Keratinocyte (primary cell): ENCODE data around the gene TPBGL. TPM values are rescaled to one million over a fixed set of nuclear protein-coding genes. Genes with fewer than 3 reads are reported as not detected.

ENCODE experiments used
- DNase-seq: peaks from one replicate; pipeline ENCODE4 v3.0.0-alpha.2; 2011; ENCODE audit warnings: low read depth, missing footprints, low spot score
- FAIRE-seq: peaks from 2 replicates; lab custom pipeline; 2011; peaks lifted over from hg19 to GRCh38; lab: Jason Lieb, UNC
- H2AFZ ChIP-seq: 2 replicates; pipeline ENCODE4 v1.6.0; 2012; ENCODE audit warnings: low read length, control low read depth, inconsistent platforms; ENCODE audit not compliant: control insufficient read depth
- H3K27ac ChIP-seq: 2 replicates; pipeline ENCODE4 v1.5.1; 2011; ENCODE audit warnings: low read length; ENCODE audit not compliant: control insufficient read depth, insufficient read depth
- H3K27me3 ChIP-seq: 3 replicates; pipeline ENCODE4 v1.6.0; 2011; ENCODE audit warnings: low read length; ENCODE audit not compliant: control insufficient read depth, insufficient read depth; ENCODE audit errors: extremely low read depth
- H3K36me3 ChIP-seq, 2 experiments: 2 replicates in 1 of 2; 3 replicates in 1 of 2; pipeline ENCODE4 v1.5.1; 2011; ENCODE audit warnings: low read length in 2 of 2, mild to moderate bottlenecking in 1 of 2; ENCODE audit not compliant: control insufficient read depth in 2 of 2, insufficient read depth in 2 of 2; ENCODE audit errors: extremely low read depth in 1 of 2
- H3K4me1 ChIP-seq: 3 replicates; pipeline ENCODE4 v1.5.1; 2011; ENCODE audit warnings: low read length; ENCODE audit not compliant: control insufficient read depth, insufficient read depth; ENCODE audit errors: extremely low read depth
- H3K4me2 ChIP-seq: 3 replicates; pipeline ENCODE4 v1.6.0; 2011; ENCODE audit warnings: low read depth, low read length; ENCODE audit not compliant: control insufficient read depth, insufficient read depth; ENCODE audit errors: extremely low read depth
- H3K4me3 ChIP-seq, 3 experiments: fragments of 200-600 bp in 1 of 3; sonication (generic) in 1 of 3; 2 replicates in 2 of 3; 3 replicates in 1 of 3; pipeline ENCODE4 v1.5.1; 2011 to 2016; ENCODE audit warnings: low read length in 3 of 3, mild to moderate bottlenecking in 3 of 3, control low read depth in 2 of 3, inconsistent platforms in 1 of 3, low read depth in 1 of 3, mixed read lengths in 1 of 3, mixed run types in 1 of 3, moderate library complexity in 1 of 3; ENCODE audit not compliant: control insufficient read depth in 2 of 3, insufficient read depth in 2 of 3; ENCODE audit errors: extremely low read depth in 1 of 3
- H3K79me2 ChIP-seq: 2 replicates; pipeline ENCODE4 v1.6.0; 2012; ENCODE audit warnings: low read length; ENCODE audit not compliant: control insufficient read depth, insufficient read depth
- H3K9ac ChIP-seq: 3 replicates; pipeline ENCODE4 v1.6.0; 2011; ENCODE audit warnings: low read length; ENCODE audit not compliant: control insufficient read depth, insufficient read depth; ENCODE audit errors: extremely low read depth
- H3K9me1 ChIP-seq: 3 replicates; pipeline ENCODE4 v1.6.0; 2011; ENCODE audit warnings: low read length; ENCODE audit not compliant: control insufficient read depth, insufficient read depth; ENCODE audit errors: extremely low read depth
- H3K9me3 ChIP-seq: 2 replicates; pipeline ENCODE4 v1.5.1; 2012; ENCODE audit warnings: low read depth, low read length; ENCODE audit not compliant: control insufficient read depth
- H4K20me1 ChIP-seq: 3 replicates; pipeline ENCODE4 v1.6.0; 2011; ENCODE audit warnings: low read length; ENCODE audit not compliant: control insufficient read depth, insufficient read depth; ENCODE audit errors: extremely low read depth
- EZH2 ChIP-seq: IDR thresholded peaks from one replicate; pipeline ENCODE4 v1.6.1; 2012; ENCODE audit warnings: inconsistent platforms, mild to moderate bottlenecking, low read length, moderate library complexity
- dilution Hi-C: fragments of 300-500 bp; cut with MboI; formaldehyde crosslinking; loops from one replicate; pipeline ENCODE4 v1.7.0; 2020; ENCODE audit warnings: low sequenced_read_pairs; ENCODE audit not compliant: extremely low pct_ligation_motif_present
- polyA plus RNA-seq, 5 experiments: library from polyadenylated mRNA; depleted of rRNA in 3 of 5; stranded (reverse) in 3 of 5; stranded (forward) in 1 of 5; unstranded in 1 of 5; fragments of >200 nt; gene quantifications; 1 replicate in 1 of 5; 2 replicates in 3 of 5; 3 replicates in 1 of 5; pipeline versions ENCODE4 v1.2.1 to v1.2.3, GENCODE V29; 2011 to 2012; ENCODE audit warnings: missing spikeins in 2 of 5, low read depth in 1 of 5, low replicate concordance in 1 of 5
- TF ChIP-seq, protein P1 (sequence below), 3 experiments: IDR thresholded peaks in 1 of 3; conservative IDR thresholded peaks in 1 of 3; optimal IDR thresholded peaks in 1 of 3; 2 replicates in 2 of 3; 3 replicates in 1 of 3; pipeline versions ENCODE3 to v1.5.1; 2011; ENCODE audit warnings: low read length in 3 of 3, mild to moderate bottlenecking in 3 of 3, moderate library complexity in 2 of 3, control low read depth in 1 of 3, inconsistent platforms in 1 of 3; ENCODE audit not compliant: insufficient read depth in 2 of 3; ENCODE audit errors: extremely low read depth in 1 of 3

Gene TPBGL
- polyA plus RNA-seq, 1 donor (not counting 4 experiments of a cell fraction or from before 2014, with no cell fraction given), result not detected

DNA sequence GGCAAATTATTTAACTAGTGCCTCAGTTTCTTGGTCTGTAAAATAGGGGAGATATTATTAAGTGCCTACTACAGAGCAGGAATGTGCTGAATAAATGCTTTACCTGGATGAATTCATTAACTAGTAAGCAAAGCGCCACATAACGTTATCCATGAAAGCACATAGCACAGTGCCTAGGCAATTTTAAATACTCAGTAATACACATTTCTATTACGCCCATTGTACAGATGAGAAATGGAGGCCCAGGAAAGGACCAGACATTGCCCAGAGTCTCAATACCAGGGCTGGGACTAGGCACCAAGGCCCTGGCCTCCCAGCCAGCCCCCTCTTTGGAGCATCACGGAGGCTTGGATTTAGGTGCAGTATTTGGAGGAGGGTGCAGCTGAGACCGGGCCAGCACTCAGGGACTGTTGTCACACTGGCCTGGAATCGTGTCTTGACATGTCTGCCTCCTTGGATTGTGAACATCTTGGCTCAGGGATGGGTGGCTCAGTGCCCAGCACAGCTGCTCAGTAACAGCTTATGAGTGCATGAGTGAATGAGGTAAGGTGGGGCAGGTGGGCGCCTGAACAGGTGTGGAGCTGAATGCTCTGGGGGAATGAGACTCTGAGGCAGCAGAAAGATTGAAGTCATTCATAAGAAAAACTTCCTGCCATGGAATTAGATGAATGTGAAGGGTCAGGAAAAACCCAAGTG, 42.1 kb upstream of the TPBGL start:
- Histone ChIP-seq H4K20me1 (no peaks in the 10 kb centered on the region), H3K4me2 (no peak overlapping the region), H3K27ac (no peak overlapping the region), H3K36me3 (no peaks in the 10 kb centered on the region), H2AFZ (no peak overlapping the region), H3K4me3 (no peak overlapping the region), H3K9ac (no peak overlapping the region), H3K4me1 (no peaks in the 10 kb centered on the region), H3K9me3 (no peaks in the 10 kb centered on the region), H3K9me1 (no peaks in the 10 kb centered on the region), H3K79me2 (no peaks in the 10 kb centered on the region), H3K27me3 (peaks cover 41% of the 10 kb centered on the region)
- dilution Hi-C loops, result no loop called here
- DNase-seq (no peak), FAIRE-seq (no peak)
- TF ChIP-seq, protein P1, sequence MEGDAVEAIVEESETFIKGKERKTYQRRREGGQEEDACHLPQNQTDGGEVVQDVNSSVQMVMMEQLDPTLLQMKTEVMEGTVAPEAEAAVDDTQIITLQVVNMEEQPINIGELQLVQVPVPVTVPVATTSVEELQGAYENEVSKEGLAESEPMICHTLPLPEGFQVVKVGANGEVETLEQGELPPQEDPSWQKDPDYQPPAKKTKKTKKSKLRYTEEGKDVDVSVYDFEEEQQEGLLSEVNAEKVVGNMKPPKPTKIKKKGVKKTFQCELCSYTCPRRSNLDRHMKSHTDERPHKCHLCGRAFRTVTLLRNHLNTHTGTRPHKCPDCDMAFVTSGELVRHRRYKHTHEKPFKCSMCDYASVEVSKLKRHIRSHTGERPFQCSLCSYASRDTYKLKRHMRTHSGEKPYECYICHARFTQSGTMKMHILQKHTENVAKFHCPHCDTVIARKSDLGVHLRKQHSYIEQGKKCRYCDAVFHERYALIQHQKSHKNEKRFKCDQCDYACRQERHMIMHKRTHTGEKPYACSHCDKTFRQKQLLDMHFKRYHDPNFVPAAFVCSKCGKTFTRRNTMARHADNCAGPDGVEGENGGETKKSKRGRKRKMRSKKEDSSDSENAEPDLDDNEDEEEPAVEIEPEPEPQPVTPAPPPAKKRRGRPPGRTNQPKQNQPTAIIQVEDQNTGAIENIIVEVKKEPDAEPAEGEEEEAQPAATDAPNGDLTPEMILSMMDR (optimal IDR thresholded peaks at IDR 0.05 in 1 of 3, IDR thresholded peaks at IDR 0.05 in 1 of 3, conservative IDR thresholded peaks at IDR 0.05 in 1 of 3; ENCODE audit: extremely low read depth in 1 of 3, insufficient read depth in 2 of 3, low read length in 3 of 3), result no peak
- TF ChIP-seq EZH2, result no peak

DNA sequence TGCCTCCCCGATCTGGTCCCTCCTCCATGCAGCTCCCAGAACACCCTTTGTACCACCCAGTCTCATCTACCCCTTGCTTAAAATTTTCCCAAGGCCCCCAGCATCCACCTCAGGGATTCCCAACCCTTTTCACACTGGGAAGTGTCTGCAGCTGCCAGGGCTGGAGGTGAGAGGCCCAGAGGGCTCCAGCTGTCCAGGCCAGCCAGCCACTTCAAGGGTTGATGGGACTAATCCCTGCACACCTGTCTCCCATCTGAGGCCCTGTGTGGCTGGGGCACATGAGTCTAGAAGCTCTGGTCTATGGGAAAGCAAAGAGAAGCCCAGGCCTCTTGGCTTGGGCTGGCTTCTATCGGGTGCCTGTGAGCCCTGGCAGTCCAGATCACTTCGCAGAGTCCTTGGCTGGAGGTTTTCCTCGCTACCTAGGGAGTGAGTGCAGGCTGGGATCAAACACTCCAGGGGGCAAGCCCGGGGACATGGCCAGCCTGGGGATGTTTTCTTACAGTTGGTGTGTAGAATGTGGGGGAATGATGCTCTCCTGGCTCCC, 41.1 kb upstream of the TPBGL start:
- DNase-seq (no peak), FAIRE-seq (no peak)
- no peaks in the 10 kb centered on the region for H3K9me1 ChIP-seq
- TF ChIP-seq, protein P1 (optimal IDR thresholded peaks at IDR 0.05 in 1 of 3, IDR thresholded peaks at IDR 0.05 in 1 of 3, conservative IDR thresholded peaks at IDR 0.05 in 1 of 3; ENCODE audit: extremely low read depth in 1 of 3, insufficient read depth in 2 of 3, low read length in 3 of 3), result no peak
- no peak for TF ChIP-seq EZH2
- H3K9ac ChIP-seq, result no peak overlapping the region
- no peak overlapping the region for H3K4me3 ChIP-seq
- no peaks in the 10 kb centered on the region for H3K9me3 ChIP-seq
- dilution Hi-C loops, result no loop called here
- H4K20me1 ChIP-seq, result no peaks in the 10 kb centered on the region
- no peaks in the 10 kb centered on the region for H3K36me3 ChIP-seq
- H3K79me2 ChIP-seq, result no peaks in the 10 kb centered on the region
- H3K4me2 ChIP-seq, result no peak overlapping the region
- no peak overlapping the region for H2AFZ ChIP-seq
- H3K4me1 ChIP-seq, result no peaks in the 10 kb centered on the region
- H3K27ac ChIP-seq, result no peak overlapping the region
- peaks cover 38% of the 10 kb centered on the region for H3K27me3 ChIP-seq
